Measurements from ENCODE around the gene RAPGEF3.

Gene RAPGEF3

DNA sequence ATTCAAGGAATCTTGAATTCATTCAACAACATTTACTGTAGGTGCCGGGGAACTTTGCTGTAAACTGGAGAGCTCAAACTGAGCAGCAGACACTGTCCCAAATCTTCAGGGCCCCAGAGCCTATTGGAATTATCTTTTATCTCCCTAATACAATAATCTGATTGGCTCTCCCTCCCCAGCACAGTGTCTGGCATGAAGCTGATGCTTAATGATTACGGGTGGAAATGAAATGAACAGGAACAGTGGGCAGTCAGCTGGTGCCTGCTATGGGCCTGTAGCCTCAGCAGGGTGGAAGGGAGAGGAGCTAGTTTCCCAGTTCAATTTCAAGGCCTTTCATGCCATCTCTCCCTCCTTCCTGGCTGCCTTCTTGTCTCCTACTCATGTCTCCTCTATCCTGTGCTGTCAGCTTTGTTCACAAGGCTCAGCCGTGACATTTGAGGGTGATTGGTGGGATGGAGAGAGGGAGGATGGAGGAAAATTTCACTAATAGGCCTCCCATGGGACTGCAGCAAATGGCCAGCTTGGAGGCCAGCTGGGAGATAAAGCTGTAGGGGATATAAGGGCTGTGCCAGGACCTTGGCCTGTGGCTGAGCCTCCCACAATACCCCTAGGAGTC, 4.3 kb upstream of the RAPGEF3 start:
- TF ChIP-seq, protein P1, sequence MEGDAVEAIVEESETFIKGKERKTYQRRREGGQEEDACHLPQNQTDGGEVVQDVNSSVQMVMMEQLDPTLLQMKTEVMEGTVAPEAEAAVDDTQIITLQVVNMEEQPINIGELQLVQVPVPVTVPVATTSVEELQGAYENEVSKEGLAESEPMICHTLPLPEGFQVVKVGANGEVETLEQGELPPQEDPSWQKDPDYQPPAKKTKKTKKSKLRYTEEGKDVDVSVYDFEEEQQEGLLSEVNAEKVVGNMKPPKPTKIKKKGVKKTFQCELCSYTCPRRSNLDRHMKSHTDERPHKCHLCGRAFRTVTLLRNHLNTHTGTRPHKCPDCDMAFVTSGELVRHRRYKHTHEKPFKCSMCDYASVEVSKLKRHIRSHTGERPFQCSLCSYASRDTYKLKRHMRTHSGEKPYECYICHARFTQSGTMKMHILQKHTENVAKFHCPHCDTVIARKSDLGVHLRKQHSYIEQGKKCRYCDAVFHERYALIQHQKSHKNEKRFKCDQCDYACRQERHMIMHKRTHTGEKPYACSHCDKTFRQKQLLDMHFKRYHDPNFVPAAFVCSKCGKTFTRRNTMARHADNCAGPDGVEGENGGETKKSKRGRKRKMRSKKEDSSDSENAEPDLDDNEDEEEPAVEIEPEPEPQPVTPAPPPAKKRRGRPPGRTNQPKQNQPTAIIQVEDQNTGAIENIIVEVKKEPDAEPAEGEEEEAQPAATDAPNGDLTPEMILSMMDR (IDR thresholded peaks at IDR 0.05; ENCODE audit: borderline replicate concordance, control extremely low read depth, extremely low read depth, insufficient read depth, missing control alignments), result no peak
- in situ Hi-C loops (cut with MboI; ENCODE audit: low sequenced_read_pairs, unreplicated experiment), result no loop called here
- DNase-seq (ENCODE audit: low spot score), result no peak

DNA sequence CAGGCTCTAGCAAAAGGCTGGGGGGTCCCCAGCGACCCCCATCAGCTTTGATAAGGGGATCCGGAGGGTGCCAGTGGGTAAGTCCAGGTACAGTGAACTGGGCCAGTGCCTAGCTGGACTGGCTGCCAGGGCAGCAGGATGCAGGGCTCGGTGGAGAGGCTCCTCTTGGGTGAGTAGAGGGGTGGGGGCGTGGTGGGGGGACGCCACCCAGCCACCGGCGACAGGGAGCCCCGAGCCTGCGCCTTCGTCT, 171 bp downstream of the RAPGEF3 start:
- TF ChIP-seq, protein P1 (IDR thresholded peaks at IDR 0.05; ENCODE audit: borderline replicate concordance, control extremely low read depth, extremely low read depth, insufficient read depth, missing control alignments), result no peak
- in situ Hi-C loops (cut with MboI; ENCODE audit: low sequenced_read_pairs, unreplicated experiment), result no loop called here

DNA sequence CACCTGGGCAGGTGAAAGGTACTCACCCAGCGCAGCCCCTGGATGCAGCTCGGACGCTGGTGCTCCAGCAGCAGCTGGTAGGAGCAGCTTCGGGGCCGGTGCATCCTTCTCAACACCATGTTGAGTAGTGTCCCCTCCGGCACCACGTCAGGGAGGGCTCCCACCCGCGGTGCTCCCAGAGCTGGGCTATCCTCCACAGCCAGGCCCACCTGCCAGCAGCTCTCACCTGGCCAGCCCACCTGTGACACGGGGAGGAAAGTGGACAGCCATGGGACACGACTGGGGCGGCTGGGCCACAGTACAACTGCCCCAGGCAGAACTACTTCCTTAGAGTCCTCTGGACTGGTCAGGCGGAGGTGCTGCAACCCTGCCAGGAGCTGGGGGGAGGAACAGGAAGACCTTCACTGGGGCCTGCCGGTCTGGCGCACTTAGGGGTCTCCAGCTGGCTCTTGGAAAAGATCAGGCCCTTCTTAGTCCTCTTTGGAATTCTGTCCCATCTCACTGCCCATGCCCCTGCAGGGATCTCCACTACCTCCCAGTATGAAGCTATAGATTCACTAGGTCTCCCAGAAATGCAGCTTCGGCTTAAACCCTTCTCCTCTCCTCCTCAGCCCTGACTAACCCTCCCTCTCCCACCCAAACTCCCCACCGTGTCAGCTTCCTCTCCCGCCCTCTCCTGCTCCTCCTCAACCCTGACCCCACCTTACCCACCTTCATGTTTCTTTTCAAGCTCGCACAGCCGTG, 668 bp downstream of the RAPGEF3 start:
- in situ Hi-C loops (cut with MboI; ENCODE audit: low sequenced_read_pairs, unreplicated experiment), result no loop called here
- TF ChIP-seq, protein P1 (IDR thresholded peaks at IDR 0.05; ENCODE audit: borderline replicate concordance, control extremely low read depth, extremely low read depth, insufficient read depth, missing control alignments), result no peak
- DNase-seq (ENCODE audit: low spot score), result no peak

More for the DNA sequence above, 171 bp downstream of the RAPGEF3 start:
- no peak for DNase-seq (ENCODE audit: low spot score)

DNA sequence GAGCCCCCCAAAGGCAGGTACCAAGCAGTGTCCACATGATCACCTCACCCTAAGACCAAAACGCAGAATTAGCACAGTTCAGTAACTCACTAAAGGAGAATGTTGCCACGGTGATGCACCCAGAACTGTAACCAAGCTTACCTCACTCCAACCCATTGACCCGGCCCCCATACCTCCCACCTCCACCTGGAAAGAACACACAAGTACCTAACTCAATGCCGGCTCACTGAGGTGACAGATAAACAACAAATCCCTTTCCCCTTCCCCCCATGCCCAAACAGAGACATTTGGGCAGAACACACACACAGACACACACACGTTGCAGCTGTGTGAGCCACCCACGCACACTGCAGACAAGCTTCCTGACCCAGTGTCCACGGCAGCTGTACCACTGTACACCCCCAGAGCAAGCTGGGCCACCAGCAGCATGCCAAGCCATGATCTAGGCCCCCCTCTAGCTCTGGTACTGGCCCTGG, 1.3 kb downstream of the RAPGEF3 start:
- TF ChIP-seq, protein P1 (IDR thresholded peaks at IDR 0.05; ENCODE audit: borderline replicate concordance, control extremely low read depth, extremely low read depth, insufficient read depth, missing control alignments), result no peak
- no peak for DNase-seq (ENCODE audit: low spot score)
- in situ Hi-C loops (cut with MboI; ENCODE audit: low sequenced_read_pairs, unreplicated experiment), result no loop called here

DNA sequence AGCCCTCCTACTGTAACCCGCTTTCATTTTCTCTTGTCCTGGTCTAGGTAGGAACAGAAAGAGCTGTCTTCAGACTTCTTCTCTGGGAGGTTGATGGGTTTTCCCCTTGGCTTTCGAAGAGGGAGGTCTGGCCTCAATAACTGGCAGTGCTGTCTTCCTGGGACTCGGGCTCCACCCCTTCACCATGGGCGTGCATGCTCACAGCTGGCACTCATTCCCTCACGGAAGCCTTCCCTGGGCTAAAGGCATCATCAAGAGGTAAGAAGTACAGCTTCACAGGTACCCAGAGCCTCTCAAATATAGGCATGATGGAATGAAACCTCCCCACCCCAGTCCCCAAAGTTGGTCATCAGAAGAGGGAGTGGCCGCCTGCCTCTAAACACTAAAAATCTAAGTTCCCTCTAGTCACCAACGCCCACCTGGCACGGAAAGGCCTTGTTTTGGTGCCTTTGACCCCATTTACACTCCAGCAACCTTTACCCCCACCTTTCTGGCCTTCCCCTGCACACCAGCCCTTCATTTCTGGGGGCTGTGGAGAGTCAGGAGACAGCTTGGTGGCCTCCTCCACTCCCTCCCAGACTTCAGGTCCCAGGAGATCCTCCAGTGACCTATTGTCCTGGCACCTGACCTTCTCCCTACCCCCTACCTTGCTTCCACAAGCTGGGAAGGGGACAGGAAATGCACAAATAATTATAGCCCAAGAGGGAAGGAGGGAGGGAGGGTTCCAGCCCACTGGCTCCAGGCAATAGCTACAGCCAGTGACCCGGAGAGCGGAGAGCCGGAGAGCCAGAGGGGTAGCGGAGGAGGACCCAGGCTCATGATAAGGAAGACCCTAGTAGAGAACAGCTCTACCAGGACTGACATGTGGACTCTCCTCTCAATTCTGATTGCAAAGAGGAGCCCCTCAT, 2.8 kb downstream of the RAPGEF3 start:
- DNase-seq (ENCODE audit: low spot score), result peak; percentile 84
- TF ChIP-seq, protein P1 (IDR thresholded peaks at IDR 0.05; ENCODE audit: borderline replicate concordance, control extremely low read depth, extremely low read depth, insufficient read depth, missing control alignments), result no peak
- in situ Hi-C loops (cut with MboI; ENCODE audit: low sequenced_read_pairs, unreplicated experiment), result no loop called here

DNA sequence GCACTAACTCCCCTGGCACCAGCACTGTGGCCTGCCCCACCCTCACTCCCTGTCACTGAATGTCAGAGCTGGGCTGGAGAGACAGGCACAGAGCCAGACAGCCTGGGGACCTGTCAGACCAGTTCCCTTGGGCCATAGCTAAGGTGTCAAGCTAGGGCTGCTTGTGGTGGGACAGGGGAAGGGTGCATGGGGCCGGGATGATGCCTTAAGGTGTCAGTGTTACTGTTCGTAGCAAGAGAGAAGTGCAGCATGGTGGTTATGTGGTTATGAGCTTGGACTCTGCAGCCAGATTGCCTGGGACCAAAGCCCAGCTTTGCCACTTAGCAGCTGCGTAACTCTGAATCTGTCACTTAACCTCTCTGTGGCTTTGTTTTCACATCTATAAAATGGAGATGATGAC, 3.8 kb downstream of the RAPGEF3 start:
- DNase-seq (ENCODE audit: low spot score), result no peak
- in situ Hi-C loops (cut with MboI; ENCODE audit: low sequenced_read_pairs, unreplicated experiment), result no loop called here
- TF ChIP-seq, protein P1 (IDR thresholded peaks at IDR 0.05; ENCODE audit: borderline replicate concordance, control extremely low read depth, extremely low read depth, insufficient read depth, missing control alignments), result no peak
